ENCODE data around the gene PRMT1. TPM values are rescaled to one million over a fixed set of nuclear protein-coding genes. Genes with fewer than 3 reads are reported as not detected.

Gene PRMT1
- total RNA-seq, 4 donors from 2014 or later = 46.9 to 185 (median 80.0) TPM

DNA sequence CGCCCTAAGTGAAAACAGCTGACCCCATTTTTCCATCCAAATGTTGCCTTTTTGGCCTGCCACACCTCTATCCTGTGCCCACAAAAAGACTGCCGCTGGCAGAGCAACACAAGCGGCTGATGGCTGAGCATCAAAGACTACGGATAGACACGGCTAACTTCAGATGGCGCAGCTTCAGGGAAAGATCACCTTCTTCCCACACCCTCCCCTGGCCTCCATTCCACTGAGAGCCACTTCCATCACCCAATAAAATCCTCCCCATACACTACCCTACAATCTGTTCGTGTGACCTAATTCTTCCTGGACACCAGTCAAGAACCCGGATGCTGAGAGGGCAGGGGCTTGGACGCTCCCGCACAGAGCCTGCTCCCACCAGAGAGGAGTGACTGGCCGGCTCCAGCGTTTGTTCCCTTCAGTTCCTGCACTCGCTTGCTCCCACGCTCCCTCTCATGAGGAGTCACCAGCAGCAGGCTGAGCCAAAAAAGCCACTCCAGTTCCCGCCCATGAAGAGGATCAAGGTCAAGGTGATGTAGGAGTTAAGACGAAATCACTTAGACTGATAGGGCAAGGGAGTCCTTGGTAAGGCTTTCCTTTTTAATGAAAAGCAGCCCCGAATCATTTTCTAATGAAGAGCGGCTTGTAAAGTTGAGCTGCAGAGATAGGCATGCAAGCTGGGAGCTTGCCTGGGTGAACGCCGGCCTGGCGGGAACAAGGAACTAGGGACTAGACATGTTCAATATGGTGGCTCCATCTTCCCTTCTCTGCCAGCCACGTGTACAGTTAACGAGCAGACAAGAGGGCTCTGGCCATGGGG, 50.4 kb downstream of the PRMT1 start:
- Histone ChIP-seq H3K9me3 (no peaks in the 10 kb centered on the region), H3K4me1 (no peaks in the 10 kb centered on the region), H3K27me3 (no peaks in the 10 kb centered on the region), H3K27ac (no peak overlapping the region), H3K4me3 (no peak overlapping the region), H3K36me3 (no peaks in the 10 kb centered on the region)
- no peak for DNase-seq
- TF ChIP-seq, protein P1, sequence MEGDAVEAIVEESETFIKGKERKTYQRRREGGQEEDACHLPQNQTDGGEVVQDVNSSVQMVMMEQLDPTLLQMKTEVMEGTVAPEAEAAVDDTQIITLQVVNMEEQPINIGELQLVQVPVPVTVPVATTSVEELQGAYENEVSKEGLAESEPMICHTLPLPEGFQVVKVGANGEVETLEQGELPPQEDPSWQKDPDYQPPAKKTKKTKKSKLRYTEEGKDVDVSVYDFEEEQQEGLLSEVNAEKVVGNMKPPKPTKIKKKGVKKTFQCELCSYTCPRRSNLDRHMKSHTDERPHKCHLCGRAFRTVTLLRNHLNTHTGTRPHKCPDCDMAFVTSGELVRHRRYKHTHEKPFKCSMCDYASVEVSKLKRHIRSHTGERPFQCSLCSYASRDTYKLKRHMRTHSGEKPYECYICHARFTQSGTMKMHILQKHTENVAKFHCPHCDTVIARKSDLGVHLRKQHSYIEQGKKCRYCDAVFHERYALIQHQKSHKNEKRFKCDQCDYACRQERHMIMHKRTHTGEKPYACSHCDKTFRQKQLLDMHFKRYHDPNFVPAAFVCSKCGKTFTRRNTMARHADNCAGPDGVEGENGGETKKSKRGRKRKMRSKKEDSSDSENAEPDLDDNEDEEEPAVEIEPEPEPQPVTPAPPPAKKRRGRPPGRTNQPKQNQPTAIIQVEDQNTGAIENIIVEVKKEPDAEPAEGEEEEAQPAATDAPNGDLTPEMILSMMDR (IDR thresholded peaks at IDR 0.05) = no peak
- no peak for TF ChIP-seq POLR2A (IDR thresholded peaks at IDR 0.05)

DNA sequence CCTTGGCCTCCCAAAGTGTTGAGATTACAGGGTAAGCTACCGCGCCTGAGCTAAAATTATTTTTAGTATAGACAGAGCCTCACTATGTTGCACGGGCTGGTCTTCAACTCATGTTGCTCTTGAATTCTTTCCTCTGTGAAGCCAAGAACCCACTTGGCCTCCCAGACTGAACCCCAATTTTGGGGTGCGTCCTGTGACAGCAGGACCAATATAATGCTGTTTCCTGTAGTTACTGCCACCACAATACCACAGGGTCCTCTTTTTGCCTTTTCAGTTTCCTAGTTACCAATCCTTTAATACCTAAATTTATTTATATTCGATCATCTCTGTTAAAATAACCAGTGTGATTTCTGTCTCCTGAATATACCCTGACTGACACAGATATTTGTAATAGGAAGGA, 53.1 kb downstream of the PRMT1 start:
- Histone ChIP-seq H3K9me3 (no peaks in the 10 kb centered on the region), H3K4me1 (no peaks in the 10 kb centered on the region), H3K36me3 (no peaks in the 10 kb centered on the region), H3K27ac (no peak overlapping the region), H3K4me3 (no peak overlapping the region), H3K27me3 (no peaks in the 10 kb centered on the region)
- no peak for TF ChIP-seq POLR2A (IDR thresholded peaks at IDR 0.05)
- TF ChIP-seq, protein P1 (IDR thresholded peaks at IDR 0.05) = no peak
- DNase-seq = no peak

Small RNA genes within 50 kb of the gene (small RNA-seq; reads per million reads assigned to genes)
- gene MIR5088 = 0 reads per million in 2 donors

Other genes with a start within 250 kb of the PRMT1 start
- 1 to 10 TPM in 3 of 4 donors, not detected in 1; 1.2 to 2.0 (median 1.7) TPM for gene SLC17A7, start 235.7 kb upstream of the PRMT1 start, total RNA-seq
- gene PIH1D1, start 225.5 kb upstream of the PRMT1 start, total RNA-seq = 100 to 1,000 TPM in 3 of 4 donors, 10 to 100 TPM in 1; 96.2 to 229 (median 115) TPM
- gene ALDH16A1, start 224.0 kb upstream of the PRMT1 start, total RNA-seq = 10 to 100 TPM; 33.8 to 53.6 (median 49.1) TPM
- gene FLT3LG, start 203.1 kb upstream of the PRMT1 start, total RNA-seq = 10 to 100 TPM in 1 of 4 donors, 1 to 10 TPM in 3; 2.8 to 22.3 (median 5.0) TPM
- 1,000 to 10,000 TPM; 1,523 to 3,539 (median 1,798) TPM for gene RPL13A, start 189.7 kb upstream of the PRMT1 start, total RNA-seq
- gene RPS11, start 180.8 kb upstream of the PRMT1 start, total RNA-seq = 1,000 to 10,000 TPM; 1,400 to 3,556 (median 1,785) TPM
- 100 to 1,000 TPM; 239 to 985 (median 837) TPM for gene FCGRT, start 164.6 kb upstream of the PRMT1 start, total RNA-seq
- 100 to 1,000 TPM in 3 of 4 donors, 10 to 100 TPM in 1; 78.6 to 199 (median 151) TPM for gene RCN3, start 149.3 kb upstream of the PRMT1 start, total RNA-seq
- gene NOSIP, start 96.7 kb upstream of the PRMT1 start, total RNA-seq = 10 to 100 TPM; 73.4 to 86.7 (median 80.9) TPM
- 10 to 100 TPM in 3 of 4 donors, 1 to 10 TPM in 1; 1.7 to 20.8 (median 13.1) TPM for gene PRRG2, start 96.0 kb upstream of the PRMT1 start, total RNA-seq
- gene PRR12, start 86.1 kb upstream of the PRMT1 start, total RNA-seq = 10 to 100 TPM; 13.5 to 39.6 (median 28.1) TPM
- gene RRAS, start 37.1 kb upstream of the PRMT1 start, total RNA-seq = 10 to 100 TPM; 17.2 to 48.0 (median 32.4) TPM
- 10 to 100 TPM; 25.2 to 49.8 (median 44.0) TPM for gene SCAF1, start 35.1 kb upstream of the PRMT1 start, total RNA-seq
- gene IRF3, start 11.4 kb upstream of the PRMT1 start, total RNA-seq = 100 to 1,000 TPM in 3 of 4 donors, 10 to 100 TPM in 1; 98.6 to 131 (median 120) TPM
- 10 to 100 TPM in 3 of 4 donors, 1 to 10 TPM in 1; 5.3 to 28.9 (median 12.2) TPM for gene BCL2L12, start 11.3 kb upstream of the PRMT1 start, total RNA-seq
- 1 to 10 TPM in 2 of 4 donors, not detected in 2; 4.4 to 9.1 TPM for gene ADM5, start 12.3 kb downstream of the PRMT1 start, total RNA-seq
- 10 to 100 TPM in 1 of 4 donors, 1 to 10 TPM in 2, not detected in 1; 3.0 to 12.4 (median 5.6) TPM for gene CPT1C, start 13.8 kb downstream of the PRMT1 start, total RNA-seq
- not detected for gene TSKS, start 86.0 kb downstream of the PRMT1 start, total RNA-seq
- 100 to 1,000 TPM in 1 of 4 donors, 10 to 100 TPM in 3; 57.8 to 102 (median 85.1) TPM for gene AP2A1, start 89.7 kb downstream of the PRMT1 start, total RNA-seq
- 10 to 100 TPM in 3 of 4 donors, 1 to 10 TPM in 1; 4.1 to 13.8 (median 12.3) TPM for gene FUZ, start 136.0 kb downstream of the PRMT1 start, total RNA-seq
- gene MED25, start 141.0 kb downstream of the PRMT1 start, total RNA-seq = 10 to 100 TPM; 29.7 to 57.7 (median 41.8) TPM
- 100 to 1,000 TPM in 2 of 4 donors, 10 to 100 TPM in 2; 80.0 to 153 (median 95.9) TPM for gene PTOV1, start 173.9 kb downstream of the PRMT1 start, total RNA-seq
- gene PNKP, start 190.3 kb downstream of the PRMT1 start, total RNA-seq = 100 to 1,000 TPM in 3 of 4 donors, 10 to 100 TPM in 1; 58.7 to 235 (median 118) TPM
- gene AKT1S1, start 200.1 kb downstream of the PRMT1 start, total RNA-seq = 10 to 100 TPM; 17.2 to 30.5 (median 23.3) TPM
- 10 to 100 TPM; 22.8 to 83.3 (median 62.1) TPM for gene TBC1D17, start 200.4 kb downstream of the PRMT1 start, total RNA-seq
- gene IL4I1, start 219.6 kb downstream of the PRMT1 start, total RNA-seq = not detected

Measured in Peyer's patch (tissue), 4 donors.